GM12874 (cell line): ENCODE data around the gene SEMA6C.

ENCODE experiments used
- CTCF ChIP-seq: IDR thresholded peaks from 2 replicates; pipeline ENCODE4 v1.5.1; 2011; ENCODE audit warnings: low read depth, mild to moderate bottlenecking, control low read depth, low read length, moderate library complexity; ENCODE audit not compliant: insufficient read depth

Gene SEMA6C

GRCh38 chr1:151146412-151147131 lies at the start of gene SEMA6C:
TSS of gene SEMA6C (minus strand) at chr1:151146631. CDS start at chr1:151142621, 4,010 bp downstream.
- no peak for TF ChIP-seq CTCF

GRCh38 chr1:151193856-151194255 lies 47.4 kb upstream of the SEMA6C start:
- no peak for TF ChIP-seq CTCF

- TF ChIP-seq CTCF: no peak
These were observed 46.9 kb upstream of the SEMA6C start for GRCh38 chr1:151193304-151193703.

- TF ChIP-seq CTCF: no peak
These were observed 45.6 kb upstream of the SEMA6C start for GRCh38 chr1:151192047-151192446.

GRCh38 chr1:151189637-151190445 lies 43.4 kb upstream of the SEMA6C start, which contains the start of gene VPS72:
TSS of gene VPS72 (minus strand) at chr1:151190197. CDS start at chr1:151190121, 76 bp downstream.
- TF ChIP-seq CTCF: no peak

- TF ChIP-seq CTCF: no peak
These were observed 40.8 kb upstream of the SEMA6C start for GRCh38 chr1:151187205-151187604.

- TF ChIP-seq CTCF: no peak
These were observed 37.8 kb upstream of the SEMA6C start for GRCh38 chr1:151184211-151184610.
